Activated T-cell treated with anti-CD3 and anti-CD28 coated beads, Interleukin-2, amount 50 U/mL, for 48 hours (primary cell): ENCODE data around the gene TMSB4Y.

Experiments
- DNase-seq, 2 experiments: peaks; one replicate each; pipeline ENCODE4 v3.0.0-alpha.2; 2020

The TMSB4Y gene

GRCh38 chrY:13703568-13703968 is at the start of gene TMSB4Y:
Gene TMSB4Y (plus strand): TSS chrY:13703899.
- no peak for DNase-seq

DNA sequence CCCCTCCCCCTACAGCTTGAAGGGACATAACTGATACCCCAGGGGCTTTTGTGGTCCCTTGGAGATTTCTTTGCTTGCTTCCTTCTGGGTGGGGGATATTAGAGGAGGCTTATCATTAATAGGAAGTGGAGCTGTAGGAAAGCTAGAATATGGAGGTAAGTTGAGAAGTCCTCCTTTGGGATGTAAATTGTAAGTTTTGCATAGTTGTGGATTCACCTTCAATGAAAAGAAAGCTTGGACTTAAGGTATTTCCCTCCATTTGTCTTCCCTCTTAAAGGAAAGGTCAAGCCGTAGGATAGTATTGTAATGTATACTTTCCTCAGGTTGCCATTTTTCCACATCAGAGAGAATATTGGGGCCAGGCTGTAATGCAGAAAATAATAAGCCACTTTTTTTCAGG is 39.5 kb upstream of the TMSB4Y start:
- no peak for DNase-seq

- DNase-seq, result no peak
Observed at GRCh38 chrY:13671122-13671521, 32.6 kb upstream of the TMSB4Y start.

DNA sequence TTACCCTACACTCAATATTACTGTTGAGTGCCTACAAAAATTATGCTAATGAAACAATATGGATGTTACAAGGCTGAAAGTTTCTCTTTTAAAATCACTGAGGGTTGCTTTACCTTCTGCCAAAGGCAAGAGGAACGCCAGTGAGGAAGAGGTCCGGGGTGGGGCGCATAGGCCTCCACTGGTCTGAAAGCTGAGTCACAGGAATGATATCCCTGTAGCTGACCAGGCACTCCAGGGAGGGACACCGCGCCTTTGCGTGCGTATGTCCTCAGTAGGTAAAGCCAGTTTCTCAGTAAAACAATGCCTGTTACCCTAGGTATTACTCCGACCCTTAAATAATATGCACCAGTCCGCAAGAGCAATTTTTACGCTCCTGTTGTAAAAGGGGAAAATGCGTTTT is 1.4 kb upstream of the TMSB4Y start:
- DNase-seq, result no peak

DNA sequence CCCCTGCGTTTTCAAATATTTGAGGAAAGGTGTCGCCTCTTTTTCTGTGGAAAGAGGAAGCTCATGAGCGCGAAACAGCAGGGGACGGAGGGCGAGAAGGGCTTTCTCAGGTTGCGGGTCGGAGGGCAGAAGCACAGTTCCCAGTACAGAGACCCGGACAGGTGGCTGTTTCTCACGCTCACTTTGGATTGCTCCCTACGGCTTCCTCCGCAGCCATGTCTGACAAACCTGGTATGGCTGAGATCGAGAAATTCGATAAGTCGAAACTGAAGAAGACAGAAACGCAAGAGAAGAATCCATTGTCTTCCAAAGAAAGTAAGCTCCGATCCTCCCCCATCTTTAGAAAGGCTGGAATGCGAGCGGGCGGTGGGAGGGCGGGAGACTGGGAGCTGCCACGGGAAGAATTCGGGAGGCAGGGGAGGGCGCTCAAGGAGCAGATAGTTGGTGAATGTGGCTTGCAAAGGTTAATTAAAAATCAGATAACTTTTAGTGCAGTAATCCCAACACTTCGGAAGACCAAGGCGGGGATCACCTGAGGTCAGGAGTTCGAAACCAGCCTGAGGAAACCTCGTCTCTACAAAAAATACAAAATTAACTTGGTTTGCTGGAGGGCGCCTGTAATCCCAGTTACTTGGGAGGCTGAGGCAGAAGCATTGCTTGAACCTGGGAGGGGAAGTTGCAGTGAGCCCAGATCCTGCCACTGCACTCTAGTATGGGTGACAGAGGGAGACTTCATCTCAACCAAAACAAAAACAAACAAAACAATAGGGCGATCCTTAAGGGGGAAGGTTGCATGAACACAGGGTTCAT is 627 bp downstream of the TMSB4Y start:
- no peak for DNase-seq

GRCh38 chrY:13705197-13705596 is 1.5 kb downstream of the TMSB4Y start:
- no peak for DNase-seq

- DNase-seq, result no peak
Observed at GRCh38 chrY:13708038-13708437, 4.3 kb downstream of the TMSB4Y start.

GRCh38 chrY:13718996-13719395 is 15.3 kb downstream of the TMSB4Y start:
- DNase-seq, result no peak

GRCh38 chrY:13729517-13729916 is 25.8 kb downstream of the TMSB4Y start:
- DNase-seq, result no peak

- no peak for DNase-seq
Observed at GRCh38 chrY:13738618-13739017, 34.9 kb downstream of the TMSB4Y start.

DNA sequence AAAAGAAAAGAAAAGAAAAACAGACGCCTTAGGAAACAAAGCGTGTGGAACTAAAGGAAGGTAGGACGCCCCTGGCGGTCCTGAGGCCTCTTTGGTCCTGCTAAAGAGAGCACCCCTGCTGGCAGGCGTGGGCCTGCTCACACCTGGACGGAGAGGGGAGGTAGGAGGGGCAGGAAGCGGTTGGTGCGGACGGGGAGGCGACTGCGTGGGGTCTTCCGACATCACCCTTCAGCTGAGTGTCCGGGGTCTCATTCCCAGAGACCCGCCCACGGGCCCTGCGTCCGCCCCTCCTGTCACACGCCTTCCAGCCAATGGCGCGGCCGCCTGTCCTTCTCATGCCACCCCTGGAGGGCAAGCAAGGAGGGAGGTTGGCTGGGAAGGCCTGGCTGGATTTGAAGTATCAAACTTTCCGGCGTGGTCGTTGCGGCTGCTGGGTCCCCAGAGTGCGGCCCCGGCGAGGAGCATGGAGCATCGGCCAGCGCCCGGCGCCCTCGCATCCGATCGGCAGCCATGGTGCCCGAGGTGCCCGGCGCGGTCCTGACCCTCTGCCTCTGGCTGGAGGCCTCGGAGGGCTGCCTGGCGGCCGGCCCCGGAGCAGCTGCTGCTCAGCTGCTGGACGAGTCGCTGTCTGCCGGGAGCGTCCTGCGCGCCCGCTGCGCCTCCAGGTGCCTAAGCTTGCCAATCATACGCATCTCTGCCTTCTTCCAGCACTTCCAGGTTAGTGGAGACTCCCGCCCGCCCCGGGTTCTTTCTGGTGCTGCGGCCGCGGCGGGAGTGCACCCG is 47.8 kb downstream of the TMSB4Y start:
- DNase-seq, result no peak

GRCh38 chrY:13754661-13755060 is 51.0 kb downstream of the TMSB4Y start:
- DNase-seq, result no peak
